ENCODE measurements around the gene CCDC88C. TPM values are rescaled to one million over a fixed set of nuclear protein-coding genes. Genes with fewer than 3 reads are reported as not detected.

Gene CCDC88C
- total RNA-seq, 1 donor, result 174 TPM

DNA sequence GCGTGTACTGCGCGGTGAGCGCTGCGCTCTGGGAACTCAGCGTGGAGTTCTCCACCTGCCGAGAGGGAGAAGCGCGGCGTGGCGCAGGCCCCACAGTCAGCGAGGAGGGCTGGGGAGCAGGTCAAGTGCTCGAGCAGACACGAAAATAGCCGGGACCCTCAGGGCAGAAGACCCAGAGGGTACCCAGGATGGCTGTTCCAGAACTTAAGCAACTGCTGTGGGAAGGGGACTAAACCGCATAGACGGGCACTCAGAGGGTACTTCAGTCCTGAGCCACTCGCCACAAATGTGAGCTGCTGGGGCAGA, 113.7 kb downstream of the CCDC88C start:
- H3K27me3 ChIP-seq (ENCODE audit: insufficient read depth, low read length), result no peaks in the 10 kb centered on the region
- H3K9me3 ChIP-seq (ENCODE audit: low read depth, low read length), result no peaks in the 10 kb centered on the region
- H3K4me1 ChIP-seq (ENCODE audit: insufficient read depth, low read length), result no peaks in the 10 kb centered on the region
- no peak overlapping the region for H3K4me3 ChIP-seq (ENCODE audit: low read length)

DNA sequence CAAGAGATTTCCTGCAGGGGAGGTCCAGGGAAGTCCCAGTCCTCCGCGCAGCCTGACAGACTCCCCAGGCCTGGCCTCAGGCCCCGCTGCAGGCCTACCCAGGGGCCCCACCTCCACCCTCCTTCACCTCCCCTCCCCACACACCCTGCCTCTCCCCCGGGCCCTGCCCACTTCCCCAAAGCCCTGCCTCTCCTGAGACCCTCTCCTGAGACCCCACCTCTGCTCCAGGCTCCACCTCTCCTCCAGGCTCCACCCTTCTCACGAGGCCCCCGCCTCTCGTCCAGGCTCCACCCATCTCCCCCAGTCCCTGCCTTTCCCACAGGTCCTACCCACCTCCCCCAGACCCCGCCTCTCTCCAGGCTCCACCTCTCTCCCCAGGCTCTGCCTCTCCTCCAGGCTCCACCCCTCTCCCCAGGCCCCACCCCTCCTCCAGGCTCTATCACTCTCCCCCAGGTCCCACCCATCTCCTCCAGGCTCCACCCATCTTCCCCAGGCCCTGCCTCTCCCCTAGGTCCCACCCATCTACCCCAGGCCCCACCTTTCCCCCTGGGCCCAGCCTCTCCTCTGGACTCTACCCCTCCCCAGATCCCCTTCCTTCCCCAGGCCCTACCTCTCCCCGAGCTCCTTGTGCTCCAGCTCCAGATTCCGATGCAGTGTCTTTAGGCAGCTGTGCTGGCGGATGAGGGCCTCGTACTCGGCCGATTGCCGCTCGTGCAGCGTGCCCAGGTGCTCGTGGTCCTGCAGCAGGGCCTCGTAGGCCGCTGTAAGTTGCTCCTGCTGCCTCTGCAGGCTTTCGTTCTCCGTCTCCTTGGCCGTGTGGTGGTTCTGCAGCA, 114.3 kb downstream of the CCDC88C start:
- no peaks in the 10 kb centered on the region for H3K4me1 ChIP-seq (ENCODE audit: insufficient read depth, low read length)
- H3K4me3 ChIP-seq (ENCODE audit: low read length), result no peak overlapping the region
- no peaks in the 10 kb centered on the region for H3K27me3 ChIP-seq (ENCODE audit: insufficient read depth, low read length)
- no peaks in the 10 kb centered on the region for H3K9me3 ChIP-seq (ENCODE audit: low read depth, low read length)

DNA sequence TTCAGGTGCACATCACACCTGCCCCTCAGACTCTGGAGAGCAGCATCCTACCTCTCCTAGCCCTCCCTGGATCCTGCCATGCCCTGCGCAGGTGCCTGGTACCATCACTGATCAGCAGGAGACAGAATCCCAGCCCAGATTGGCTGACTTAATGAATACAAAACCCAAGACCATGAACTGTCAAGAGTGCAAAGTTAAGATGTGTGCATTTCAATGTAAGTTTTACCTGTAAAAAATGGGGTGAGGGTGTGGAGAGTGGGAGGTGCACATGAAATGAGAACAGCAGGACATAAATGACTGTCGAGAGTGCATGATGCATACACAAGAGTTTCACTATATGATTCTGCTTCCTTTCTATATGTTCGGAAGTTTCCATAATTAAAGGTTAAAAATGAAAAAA, 115.2 kb downstream of the CCDC88C start:
- H3K9me3 ChIP-seq (ENCODE audit: low read depth, low read length), result no peaks in the 10 kb centered on the region
- H3K27me3 ChIP-seq (ENCODE audit: insufficient read depth, low read length), result no peaks in the 10 kb centered on the region
- no peak overlapping the region for H3K4me3 ChIP-seq (ENCODE audit: low read length)
- no peaks in the 10 kb centered on the region for H3K4me1 ChIP-seq (ENCODE audit: insufficient read depth, low read length)

DNA sequence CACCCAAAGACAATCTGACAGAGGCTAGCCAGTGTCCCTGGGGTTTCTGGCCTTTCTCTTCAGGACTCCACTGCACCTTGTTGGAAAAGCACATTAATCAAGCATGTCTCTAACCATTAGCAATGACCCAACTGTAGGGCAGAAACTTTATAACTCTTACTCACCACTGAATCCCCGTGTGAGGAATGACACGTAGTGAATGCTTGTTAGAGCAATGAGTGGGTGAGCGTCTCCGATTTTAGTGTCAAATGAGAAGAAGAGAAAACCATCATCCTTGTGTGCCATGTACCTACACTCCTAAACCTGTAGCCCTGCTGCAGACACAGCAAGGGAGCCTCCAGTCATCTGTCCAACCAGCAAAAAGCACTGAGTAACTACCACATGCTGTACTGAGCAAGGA, 116.7 kb downstream of the CCDC88C start:
- Histone ChIP-seq H3K9me3 (ENCODE audit: low read depth, low read length) (no peaks in the 10 kb centered on the region), H3K4me3 (ENCODE audit: low read length) (no peak overlapping the region), H3K4me1 (ENCODE audit: insufficient read depth, low read length) (no peaks in the 10 kb centered on the region)

GRCh38 chr14:91300283-91300895, 117.2 kb downstream of the CCDC88C start:
- no peaks in the 10 kb centered on the region for H3K4me1 ChIP-seq (ENCODE audit: insufficient read depth, low read length)
- H3K9me3 ChIP-seq (ENCODE audit: low read depth, low read length), result no peaks in the 10 kb centered on the region
- H3K27me3 ChIP-seq (ENCODE audit: insufficient read depth, low read length), result no peaks in the 10 kb centered on the region
- H3K4me3 ChIP-seq (ENCODE audit: low read length), result no peak overlapping the region

More for the DNA sequence above, 116.7 kb downstream of the CCDC88C start:
- no peaks in the 10 kb centered on the region for H3K27me3 ChIP-seq (ENCODE audit: insufficient read depth, low read length)

GRCh38 chr14:91299121-91300115, 118.2 kb downstream of the CCDC88C start:
- Histone ChIP-seq H3K27me3 (ENCODE audit: insufficient read depth, low read length) (no peaks in the 10 kb centered on the region), H3K4me3 (ENCODE audit: low read length) (no peak overlapping the region), H3K4me1 (ENCODE audit: insufficient read depth, low read length) (no peaks in the 10 kb centered on the region), H3K9me3 (ENCODE audit: low read depth, low read length) (no peaks in the 10 kb centered on the region)

DNA sequence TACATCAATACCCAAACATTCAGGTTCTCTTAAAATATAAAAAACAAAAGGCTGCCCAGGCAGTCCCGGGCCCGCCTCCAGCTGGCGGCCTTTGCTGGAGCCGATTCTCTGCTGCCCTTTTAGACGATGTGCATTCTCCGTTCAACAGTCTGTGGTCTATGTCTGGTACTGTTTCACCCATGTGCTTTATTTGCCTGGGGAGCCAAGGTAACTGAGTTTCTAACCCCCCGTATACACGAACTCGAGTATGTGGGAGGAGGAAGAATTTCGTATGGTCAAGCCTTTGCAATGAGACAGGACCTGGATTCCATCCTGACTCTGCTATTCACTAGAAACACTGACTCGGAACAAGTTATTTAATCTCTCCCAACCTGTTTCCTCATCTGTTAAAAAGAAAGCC, 119.0 kb downstream of the CCDC88C start:
- H3K9me3 ChIP-seq (ENCODE audit: low read depth, low read length), result no peaks in the 10 kb centered on the region
- H3K27me3 ChIP-seq (ENCODE audit: insufficient read depth, low read length), result no peaks in the 10 kb centered on the region
- no peaks in the 10 kb centered on the region for H3K4me1 ChIP-seq (ENCODE audit: insufficient read depth, low read length)
- H3K4me3 ChIP-seq (ENCODE audit: low read length), result no peak overlapping the region

GRCh38 chr14:91297081-91297711, 120.4 kb downstream of the CCDC88C start:
- Histone ChIP-seq H3K9me3 (ENCODE audit: low read depth, low read length) (no peaks in the 10 kb centered on the region), H3K4me1 (ENCODE audit: insufficient read depth, low read length) (no peaks in the 10 kb centered on the region), H3K27me3 (ENCODE audit: insufficient read depth, low read length) (no peaks in the 10 kb centered on the region), H3K4me3 (ENCODE audit: low read length) (no peak overlapping the region)

DNA sequence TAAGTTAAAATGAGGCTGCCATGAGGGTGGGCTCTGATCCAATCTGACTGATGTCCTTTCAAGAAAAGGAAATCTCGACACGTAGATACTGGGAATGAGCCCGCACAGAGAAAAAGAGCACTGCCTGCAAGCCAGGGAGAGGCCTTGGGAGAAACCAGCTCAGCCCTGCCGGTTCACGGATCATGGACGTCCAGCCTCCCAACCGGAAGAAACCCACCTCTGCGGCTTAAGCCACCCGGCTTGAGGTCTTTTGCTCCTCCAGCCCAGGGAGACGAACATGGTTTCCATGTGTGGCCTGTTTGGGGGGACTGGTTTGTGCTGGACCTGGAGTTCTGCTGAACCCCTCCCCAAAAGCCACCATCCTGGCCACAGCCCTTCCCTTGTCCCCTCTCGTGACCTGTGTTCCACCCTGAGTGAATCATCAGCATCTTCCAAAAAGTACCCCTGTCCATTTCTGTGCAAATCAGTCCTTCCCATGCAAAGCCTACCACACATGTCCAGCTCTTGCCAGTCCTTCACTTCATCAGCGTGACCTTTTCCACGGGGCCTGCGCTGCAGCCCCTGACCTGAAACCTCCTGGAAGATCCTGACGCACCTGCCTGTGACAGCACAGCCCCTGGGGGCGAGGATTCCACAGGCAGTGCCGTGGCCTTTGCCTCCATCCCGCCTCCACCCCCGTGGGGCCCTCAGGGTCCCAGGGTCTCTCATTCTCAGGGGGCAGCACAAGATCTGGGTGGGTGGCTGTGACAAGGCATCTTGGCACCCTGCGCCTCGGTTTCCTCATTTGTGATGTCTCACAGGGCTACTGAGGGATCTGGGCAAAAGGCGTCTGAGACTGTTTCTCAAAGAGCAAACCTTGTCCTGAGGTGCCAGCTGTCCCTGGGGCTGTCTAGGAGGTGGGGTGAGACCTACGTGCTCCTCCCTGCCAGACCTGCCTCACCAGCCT, 121.5 kb downstream of the CCDC88C start:
- Histone ChIP-seq H3K4me1 (ENCODE audit: insufficient read depth, low read length) (no peaks in the 10 kb centered on the region), H3K9me3 (ENCODE audit: low read depth, low read length) (no peaks in the 10 kb centered on the region), H3K4me3 (ENCODE audit: low read length) (no peak overlapping the region), H3K27me3 (ENCODE audit: insufficient read depth, low read length) (no peaks in the 10 kb centered on the region)

GRCh38 chr14:91295276-91295845, 122.3 kb downstream of the CCDC88C start:
- Histone ChIP-seq H3K4me1 (ENCODE audit: insufficient read depth, low read length) (no peaks in the 10 kb centered on the region), H3K4me3 (ENCODE audit: low read length) (no peak overlapping the region), H3K9me3 (ENCODE audit: low read depth, low read length) (no peaks in the 10 kb centered on the region), H3K27me3 (ENCODE audit: insufficient read depth, low read length) (no peaks in the 10 kb centered on the region)

DNA sequence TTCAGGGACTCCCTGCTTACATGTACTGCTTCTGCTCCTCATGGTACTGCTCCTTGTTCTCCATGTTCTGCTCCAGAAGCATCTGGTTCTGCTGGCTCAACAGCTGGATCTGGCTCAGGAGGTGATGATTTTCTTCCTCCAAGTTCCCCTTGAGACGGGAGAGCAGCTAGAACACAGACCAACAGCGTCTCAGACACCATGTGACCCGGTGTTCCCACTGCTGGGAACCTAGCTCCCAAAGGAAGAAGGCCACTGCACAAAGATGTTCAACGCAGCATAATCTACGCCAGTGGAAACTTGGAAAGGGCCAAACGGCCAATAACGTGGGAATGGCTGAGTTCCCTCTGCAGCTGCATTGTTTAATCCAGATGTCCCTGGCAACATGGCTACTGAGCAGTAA, 123.5 kb downstream of the CCDC88C start:
- H3K4me3 ChIP-seq (ENCODE audit: low read length), result no peak overlapping the region
- no peaks in the 10 kb centered on the region for H3K4me1 ChIP-seq (ENCODE audit: insufficient read depth, low read length)
- no peaks in the 10 kb centered on the region for H3K9me3 ChIP-seq (ENCODE audit: low read depth, low read length)
- H3K27me3 ChIP-seq (ENCODE audit: insufficient read depth, low read length), result no peaks in the 10 kb centered on the region

DNA sequence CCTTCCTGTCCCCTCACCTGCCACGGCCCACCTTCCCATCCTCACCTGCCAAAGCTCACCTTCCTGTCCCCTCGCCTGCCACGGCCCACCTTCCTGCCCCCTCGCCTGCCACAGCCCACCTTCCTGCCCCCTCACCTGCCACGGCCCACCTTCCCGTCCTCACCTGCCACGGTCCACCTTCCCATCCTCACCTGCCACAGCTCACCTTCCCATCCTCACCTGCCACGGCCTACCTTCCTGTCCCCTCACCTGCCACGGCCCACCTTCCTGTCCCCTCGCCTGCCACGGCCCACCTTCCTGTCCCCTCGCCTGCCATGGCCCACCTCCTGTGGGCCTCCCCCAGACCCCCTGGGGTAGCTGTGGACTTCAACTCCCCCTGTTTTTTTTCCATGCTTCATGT, 124.3 kb downstream of the CCDC88C start:
- no peak overlapping the region for H3K4me3 ChIP-seq (ENCODE audit: low read length)
- H3K27me3 ChIP-seq (ENCODE audit: insufficient read depth, low read length), result no peaks in the 10 kb centered on the region
- no peaks in the 10 kb centered on the region for H3K4me1 ChIP-seq (ENCODE audit: insufficient read depth, low read length)
- no peaks in the 10 kb centered on the region for H3K9me3 ChIP-seq (ENCODE audit: low read depth, low read length)

- H3K27me3 ChIP-seq (ENCODE audit: insufficient read depth, low read length), result no peaks in the 10 kb centered on the region
- H3K9me3 ChIP-seq (ENCODE audit: low read depth, low read length), result no peaks in the 10 kb centered on the region
- no peak overlapping the region for H3K4me3 ChIP-seq (ENCODE audit: low read length)
- H3K4me1 ChIP-seq (ENCODE audit: insufficient read depth, low read length), result no peaks in the 10 kb centered on the region
Measured at GRCh38 chr14:91292491-91292890, 125.1 kb downstream of the CCDC88C start.
